Measurements from ENCODE around the gene SMG1.

SMG1 gene

DNA sequence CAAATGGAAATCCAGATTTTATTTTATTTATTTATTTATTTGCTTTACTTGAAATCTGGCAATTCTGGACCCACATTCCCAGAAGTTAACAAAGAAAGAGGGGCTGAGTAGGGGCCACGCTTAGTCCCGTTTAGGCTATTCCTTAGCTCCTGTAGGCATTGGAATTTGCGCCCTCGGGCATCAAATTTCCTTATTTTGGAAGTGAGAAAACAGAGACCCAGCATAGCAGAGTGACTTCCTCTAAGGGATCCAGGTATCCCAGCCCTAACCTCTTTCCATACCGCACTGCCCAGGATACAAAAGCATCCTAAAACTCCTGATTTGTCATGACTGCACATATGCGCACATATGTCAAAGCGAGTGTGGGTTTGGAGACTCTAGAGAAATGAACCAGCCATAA, 19.0 kb upstream of the SMG1 start:
- H3K79me2 ChIP-seq (ENCODE audit: insufficient read depth, low read length): no peaks in the 10 kb centered on the region
- TF ChIP-seq, protein P1, sequence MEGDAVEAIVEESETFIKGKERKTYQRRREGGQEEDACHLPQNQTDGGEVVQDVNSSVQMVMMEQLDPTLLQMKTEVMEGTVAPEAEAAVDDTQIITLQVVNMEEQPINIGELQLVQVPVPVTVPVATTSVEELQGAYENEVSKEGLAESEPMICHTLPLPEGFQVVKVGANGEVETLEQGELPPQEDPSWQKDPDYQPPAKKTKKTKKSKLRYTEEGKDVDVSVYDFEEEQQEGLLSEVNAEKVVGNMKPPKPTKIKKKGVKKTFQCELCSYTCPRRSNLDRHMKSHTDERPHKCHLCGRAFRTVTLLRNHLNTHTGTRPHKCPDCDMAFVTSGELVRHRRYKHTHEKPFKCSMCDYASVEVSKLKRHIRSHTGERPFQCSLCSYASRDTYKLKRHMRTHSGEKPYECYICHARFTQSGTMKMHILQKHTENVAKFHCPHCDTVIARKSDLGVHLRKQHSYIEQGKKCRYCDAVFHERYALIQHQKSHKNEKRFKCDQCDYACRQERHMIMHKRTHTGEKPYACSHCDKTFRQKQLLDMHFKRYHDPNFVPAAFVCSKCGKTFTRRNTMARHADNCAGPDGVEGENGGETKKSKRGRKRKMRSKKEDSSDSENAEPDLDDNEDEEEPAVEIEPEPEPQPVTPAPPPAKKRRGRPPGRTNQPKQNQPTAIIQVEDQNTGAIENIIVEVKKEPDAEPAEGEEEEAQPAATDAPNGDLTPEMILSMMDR (IDR thresholded peaks at IDR 0.05; ENCODE audit: insufficient read depth, low read length, poor library complexity, severe bottlenecking): no peak
- no peaks in the 10 kb centered on the region for H4K20me1 ChIP-seq (ENCODE audit: low read depth, low read length)
- H3K4me3 ChIP-seq (ENCODE audit: insufficient read depth, low read length, poor library complexity, severe bottlenecking): no peak overlapping the region
- H2AFZ ChIP-seq (ENCODE audit: low read depth, low read length, severe bottlenecking): no peak overlapping the region
- no peaks in the 10 kb centered on the region for H3K36me3 ChIP-seq (ENCODE audit: low read length)
- H3F3A ChIP-seq (ENCODE audit: insufficient read depth): no peaks in the 10 kb centered on the region
- H3K9me2 ChIP-seq (replicated peaks; ENCODE audit: insufficient read depth, low read length): no peaks in the 10 kb centered on the region
- H3K27me3 ChIP-seq (ENCODE audit: low read length): no peaks in the 10 kb centered on the region
- no peaks in the 10 kb centered on the region for H3K9me3 ChIP-seq (ENCODE audit: insufficient read depth, low read length)
- H3K27ac ChIP-seq (ENCODE audit: low read depth, low read length): no peak overlapping the region
- no peak overlapping the region for H3K9ac ChIP-seq (ENCODE audit: low read length)
- H3K4me2 ChIP-seq (ENCODE audit: low read depth, low read length, poor library complexity, severe bottlenecking): no peak overlapping the region

DNA sequence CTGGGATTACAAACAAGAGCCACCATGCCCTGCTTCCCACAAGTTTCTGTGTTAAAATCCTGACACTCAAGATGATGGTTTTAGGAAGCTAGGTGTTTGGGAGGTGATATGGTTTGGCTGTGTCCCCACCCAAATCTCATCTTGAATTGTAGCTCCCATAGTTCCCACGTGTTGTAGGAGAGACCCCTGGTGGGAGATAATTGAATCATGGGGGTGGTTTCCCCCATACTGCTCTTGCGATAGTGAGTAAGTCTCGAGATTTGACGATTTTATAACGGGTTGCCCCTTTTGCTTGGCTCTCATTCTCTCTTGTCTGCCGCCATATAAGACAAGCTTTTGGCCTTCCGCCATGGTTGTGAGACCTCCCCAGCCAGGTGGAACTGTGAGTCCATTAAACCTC, 17.2 kb upstream of the SMG1 start:
- H3K9ac ChIP-seq (ENCODE audit: low read length): no peak overlapping the region
- no peaks in the 10 kb centered on the region for H3K9me2 ChIP-seq (replicated peaks; ENCODE audit: insufficient read depth, low read length)
- H3K4me2 ChIP-seq (ENCODE audit: low read depth, low read length, poor library complexity, severe bottlenecking): no peak overlapping the region
- no peak for TF ChIP-seq EZH2phosphoT487 (conservative IDR thresholded peaks at IDR 0.05; ENCODE audit: low read length)
- TF ChIP-seq, protein P1 (IDR thresholded peaks at IDR 0.05; ENCODE audit: insufficient read depth, low read length, poor library complexity, severe bottlenecking): no peak
- H3K27me3 ChIP-seq (ENCODE audit: low read length): no peaks in the 10 kb centered on the region
- H4K20me1 ChIP-seq (ENCODE audit: low read depth, low read length): no peaks in the 10 kb centered on the region
- no peaks in the 10 kb centered on the region for H3K79me2 ChIP-seq (ENCODE audit: insufficient read depth, low read length)
- H3K36me3 ChIP-seq (ENCODE audit: low read length): no peaks in the 10 kb centered on the region
- no peak overlapping the region for H2AFZ ChIP-seq (ENCODE audit: low read depth, low read length, severe bottlenecking)
- H3K4me3 ChIP-seq (ENCODE audit: insufficient read depth, low read length, poor library complexity, severe bottlenecking): no peak overlapping the region
- no peak overlapping the region for H3K27ac ChIP-seq (ENCODE audit: low read depth, low read length)
- H3F3A ChIP-seq (ENCODE audit: insufficient read depth): no peaks in the 10 kb centered on the region
- H3K9me3 ChIP-seq (ENCODE audit: insufficient read depth, low read length): no peaks in the 10 kb centered on the region

DNA sequence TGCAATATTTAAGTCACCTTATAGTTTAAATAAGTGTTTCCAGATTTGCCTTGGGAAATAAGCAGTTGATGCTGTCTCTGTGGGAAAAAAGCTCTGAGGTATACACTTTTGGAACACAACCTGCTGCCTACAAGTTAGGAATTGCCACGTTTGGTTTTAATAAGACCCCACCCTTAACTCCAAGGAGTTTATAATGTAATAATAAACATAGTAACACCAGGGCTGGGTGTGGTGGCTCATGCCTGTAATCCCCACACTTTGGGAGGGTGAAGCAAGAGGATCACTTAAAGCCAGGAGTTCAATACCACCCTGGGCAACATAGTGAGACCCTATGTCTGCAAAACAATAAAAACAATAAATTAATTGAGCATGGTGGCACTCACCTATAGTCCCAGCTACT, 15.9 kb upstream of the SMG1 start:
- H3K27me3 ChIP-seq (ENCODE audit: low read length): no peaks in the 10 kb centered on the region
- no peak overlapping the region for H3K27ac ChIP-seq (ENCODE audit: low read depth, low read length)
- no peak overlapping the region for H3K4me2 ChIP-seq (ENCODE audit: low read depth, low read length, poor library complexity, severe bottlenecking)
- no peak overlapping the region for H3K4me3 ChIP-seq (ENCODE audit: insufficient read depth, low read length, poor library complexity, severe bottlenecking)
- H3K9me2 ChIP-seq (replicated peaks; ENCODE audit: insufficient read depth, low read length): no peaks in the 10 kb centered on the region
- H2AFZ ChIP-seq (ENCODE audit: low read depth, low read length, severe bottlenecking): no peak overlapping the region
- H3K9me3 ChIP-seq (ENCODE audit: insufficient read depth, low read length): no peaks in the 10 kb centered on the region
- TF ChIP-seq, protein P1 (IDR thresholded peaks at IDR 0.05; ENCODE audit: insufficient read depth, low read length, poor library complexity, severe bottlenecking): no peak
- no peak for TF ChIP-seq EZH2phosphoT487 (conservative IDR thresholded peaks at IDR 0.05; ENCODE audit: low read length)
- no peaks in the 10 kb centered on the region for H3F3A ChIP-seq (ENCODE audit: insufficient read depth)
- no peak overlapping the region for H3K9ac ChIP-seq (ENCODE audit: low read length)
- no peaks in the 10 kb centered on the region for H3K36me3 ChIP-seq (ENCODE audit: low read length)
- no peaks in the 10 kb centered on the region for H3K79me2 ChIP-seq (ENCODE audit: insufficient read depth, low read length)
- no peaks in the 10 kb centered on the region for H4K20me1 ChIP-seq (ENCODE audit: low read depth, low read length)

DNA sequence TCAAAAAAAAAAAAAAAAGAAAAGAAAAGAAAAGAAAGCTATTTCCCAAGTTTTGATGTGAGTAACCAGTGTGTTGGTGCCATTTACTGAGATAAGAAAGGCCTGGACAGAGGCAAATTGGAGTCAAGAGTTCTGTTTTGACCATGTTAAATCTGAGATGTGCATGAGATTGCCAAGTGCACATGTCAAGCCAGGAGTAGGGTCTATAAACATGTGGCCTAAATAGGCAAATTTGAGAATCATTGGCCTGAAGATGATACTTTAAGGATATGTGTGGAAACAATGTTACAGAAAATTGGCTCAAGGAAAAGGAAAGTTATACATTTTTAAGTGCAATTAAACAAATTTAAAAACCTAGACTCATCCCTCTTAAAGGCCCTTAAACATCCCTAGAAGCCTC, 15.3 kb upstream of the SMG1 start:
- no peak overlapping the region for H3K9ac ChIP-seq (ENCODE audit: low read length)
- no peaks in the 10 kb centered on the region for H3K36me3 ChIP-seq (ENCODE audit: low read length)
- no peak overlapping the region for H2AFZ ChIP-seq (ENCODE audit: low read depth, low read length, severe bottlenecking)
- H3K4me2 ChIP-seq (ENCODE audit: low read depth, low read length, poor library complexity, severe bottlenecking): no peak overlapping the region
- no peaks in the 10 kb centered on the region for H3K79me2 ChIP-seq (ENCODE audit: insufficient read depth, low read length)
- no peaks in the 10 kb centered on the region for H3K9me2 ChIP-seq (replicated peaks; ENCODE audit: insufficient read depth, low read length)
- no peaks in the 10 kb centered on the region for H4K20me1 ChIP-seq (ENCODE audit: low read depth, low read length)
- TF ChIP-seq, protein P1 (IDR thresholded peaks at IDR 0.05; ENCODE audit: insufficient read depth, low read length, poor library complexity, severe bottlenecking): no peak
- no peak for TF ChIP-seq EZH2phosphoT487 (conservative IDR thresholded peaks at IDR 0.05; ENCODE audit: low read length)
- no peaks in the 10 kb centered on the region for H3K27me3 ChIP-seq (ENCODE audit: low read length)
- no peaks in the 10 kb centered on the region for H3F3A ChIP-seq (ENCODE audit: insufficient read depth)
- H3K27ac ChIP-seq (ENCODE audit: low read depth, low read length): no peak overlapping the region
- H3K9me3 ChIP-seq (ENCODE audit: insufficient read depth, low read length): no peaks in the 10 kb centered on the region
- no peak overlapping the region for H3K4me3 ChIP-seq (ENCODE audit: insufficient read depth, low read length, poor library complexity, severe bottlenecking)

All from SU-DHL-6 (cell line).